Right lobe of liver (tissue), 4 donors: ENCODE results near the gene KDM4B.

ENCODE experiments used
- CTCF ChIP-seq, 4 donors: fragments of 200-600 bp in 3 of 4; fragments of 450-650 bp in 1 of 4; IDR thresholded peaks; one replicate each; pipeline versions ENCODE4 v1.5.1 to v1.8.0; 2016 to 2022; ENCODE audit warnings: antibody characterized with exemption in 4 of 4, mild to moderate bottlenecking in 2 of 4
- POLR2A ChIP-seq: fragments of 450-650 bp; IDR thresholded peaks from one replicate; pipeline ENCODE4 v1.6.1; 2017; ENCODE audit warnings: antibody characterized with exemption, mild to moderate bottlenecking
- donor health status: DM: no; HTN: no; CAD: no.
- donor health status: DM: no; HTN: no; CAD: no.
- donor health status: DM: no; HTN: yes; CAD: no.

GRCh38 chr19:5184930-5185329, 216.0 kb downstream of the KDM4B start:
- no peak for TF ChIP-seq CTCF (IDR thresholded peaks at IDR 0.05)
- TF ChIP-seq POLR2A, result no peak
